HepG2 (cell line): ENCODE results near the gene HDGFL2. TPM values are rescaled to one million over a fixed set of nuclear protein-coding genes. Genes with fewer than 3 reads are reported as not detected.

ENCODE experiments used
- ATF7 ChIP-seq, 2 experiments: fragments of 450-650 bp in 1 of 2; sonication (generic) in 1 of 2; formaldehyde crosslinking in 1 of 2; IDR thresholded peaks; 2 replicates each; pipeline versions ENCODE4 v1.4.0 to v1.6.1; 2016 to 2020; ENCODE audit warnings: antibody characterized with exemption in 1 of 2, mild to moderate bottlenecking in 1 of 2, missing genetic modification reagents in 1 of 2
- CEBPB ChIP-seq: IDR thresholded peaks from 2 replicates; pipeline ENCODE4 v1.6.1; 2011; ENCODE audit warnings: low read depth, low read length, improper control_type of control experiment, borderline replicate concordance
- KLF9 ChIP-seq: IDR thresholded peaks from 2 replicates; pipeline ENCODE4 v1.6.1; 2016; ENCODE audit warnings: low read depth
- RAD21 ChIP-seq: fragments of 450-650 bp; formaldehyde crosslinking; IDR thresholded peaks from 2 replicates; pipeline ENCODE4 v1.5.0; 2020; ENCODE audit warnings: mild to moderate bottlenecking
- REL ChIP-seq: sonication (generic); formaldehyde crosslinking; conservative IDR thresholded peaks from 2 replicates; pipeline ENCODE4 v1.8.0; 2022; ENCODE audit warnings: mild to moderate bottlenecking, missing genetic modification reagents, moderate library complexity
- SAP130 ChIP-seq: IDR thresholded peaks from 2 replicates; pipeline ENCODE4 v1.6.1; 2016; ENCODE audit warnings: low read depth
- TCF7L2 ChIP-seq: IDR thresholded peaks from 2 replicates; pipeline ENCODE4 v1.6.1; 2011; ENCODE audit warnings: mild to moderate bottlenecking, low read depth, low read length, moderate library complexity
- TMF1 ChIP-seq: sonication (generic); formaldehyde crosslinking; IDR thresholded peaks from 2 replicates; pipeline ENCODE4 v1.8.1; 2022; ENCODE audit warnings: low read depth, missing genetic modification reagents
- ZNF296 ChIP-seq: sonication (generic); formaldehyde crosslinking; conservative IDR thresholded peaks from 2 replicates; pipeline ENCODE4 v1.5.0; 2020; ENCODE audit warnings: mild to moderate bottlenecking, missing genetic modification reagents
- ZNF646 ChIP-seq: sonication (generic); formaldehyde crosslinking; IDR thresholded peaks from 2 replicates; pipeline ENCODE4 v1.9.0; 2021; ENCODE audit warnings: mild to moderate bottlenecking, missing genetic modification reagents
- polyA plus RNA-seq, 8 experiments: library from polyadenylated mRNA; depleted of rRNA in 3 of 8; stranded (reverse) in 7 of 8; unstranded in 1 of 8; fragments of >200 nt; fragmentation: Illumina TruSeq in 4 of 8; extraction: Trizol in 4 of 8; gene quantifications; 2 replicates each; pipeline versions ENCODE4 v1.2.1 to v1.2.3, GENCODE V29; 2011 to 2016; ENCODE audit warnings: low read depth in 4 of 8, missing spikeins in 1 of 8, mixed read lengths in 1 of 8; ENCODE audit not compliant: insufficient read depth in 1 of 8
- total RNA-seq, 5 experiments: library from RNA; depleted of rRNA; stranded (reverse); fragments of >200 nt; fragmentation: Illumina TruSeq; extraction: Trizol; gene quantifications; 2 replicates each; pipeline ENCODE4 v1.2.3, GENCODE V29; 2016; ENCODE audit warnings: low read depth in 1 of 5

Gene HDGFL2
- total and polyA plus RNA-seq, 2 of the 13 experiments (the other 11 are each of a cell fraction or from before 2014, with no cell fraction given) = 20.0 to 51.1 TPM

- TF ChIP-seq ZNF646 (CRISPR knock-in tag) (no peak), SAP130 (CRISPR knock-in tag) (no peak), ATF7 (IDR thresholded peaks at IDR 0.05) (no peak), ATF7 (CRISPR knock-in tag; IDR thresholded peaks at IDR 0.05) (no peak), CEBPB (no peak), TCF7L2 (no peak), KLF9 (CRISPR knock-in tag) (no peak), TMF1 (CRISPR knock-in tag) (no peak), ZNF296 (CRISPR knock-in tag) (no peak), RAD21 (CRISPR knock-in tag) (no peak), REL (CRISPR knock-in tag) (no peak)
Measured at GRCh38 chr19:4467835-4468234, 4.3 kb upstream of the HDGFL2 start (continued).
